Measurements from ENCODE around the gene LARP4B. TPM values are rescaled to one million over a fixed set of nuclear protein-coding genes. Genes with fewer than 3 reads are reported as not detected.

The LARP4B gene
- total RNA-seq, 1 experiment from 2014 or later: 181 TPM

DNA sequence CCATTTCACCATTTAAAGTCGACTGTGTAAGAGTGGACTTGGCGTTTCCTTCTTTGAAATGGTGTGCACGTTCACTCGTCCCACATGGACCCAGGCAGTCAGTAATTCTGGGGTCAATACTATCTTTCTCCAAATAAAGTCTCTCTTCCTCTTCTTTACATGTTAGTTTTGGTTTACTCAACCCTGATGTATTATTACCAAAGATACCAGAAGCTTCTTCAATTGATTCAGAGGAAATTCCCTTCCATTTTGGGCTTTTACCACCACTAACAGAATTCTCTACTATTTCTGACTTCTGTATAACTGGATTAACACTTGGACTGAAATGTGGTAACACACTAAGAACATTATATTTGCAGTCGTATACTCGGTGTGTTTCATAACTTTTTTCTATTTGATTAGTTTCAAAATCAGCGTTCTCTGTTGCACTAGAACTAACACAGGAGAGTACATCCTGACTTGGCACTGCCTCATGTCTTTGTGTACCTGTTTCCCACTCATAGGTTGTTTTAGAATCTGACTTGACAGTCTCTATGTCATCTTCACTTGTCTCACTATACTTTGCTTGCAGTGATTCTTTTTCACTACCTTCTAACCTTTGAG, 60.8 kb downstream of the LARP4B start:
- no peak for DNase-seq
- Mint-ChIP-seq H3K4me3 (ENCODE audit: low read depth, unreplicated experiment) (no peak overlapping the region), H3K4me1 (ENCODE audit: low read depth, unreplicated experiment) (peaks cover 30% of the 10 kb centered on the region), H3K36me3 (ENCODE audit: insufficient read depth, unreplicated experiment) (peaks cover 64% of the 10 kb centered on the region), H3K27me3 (ENCODE audit: unreplicated experiment) (no peaks in the 10 kb centered on the region), H3K27ac (ENCODE audit: unreplicated experiment) (peak overlapping the region; percentile 46), H3K9me3 (ENCODE audit: low read depth, unreplicated experiment) (no peaks in the 10 kb centered on the region)
- CTCF ChIA-PET: no interaction called here
- intact Hi-C loops (cut with micrococcal nuclease; ENCODE audit: unreplicated experiment): no loop called here
- TF ChIP-seq, protein P1, sequence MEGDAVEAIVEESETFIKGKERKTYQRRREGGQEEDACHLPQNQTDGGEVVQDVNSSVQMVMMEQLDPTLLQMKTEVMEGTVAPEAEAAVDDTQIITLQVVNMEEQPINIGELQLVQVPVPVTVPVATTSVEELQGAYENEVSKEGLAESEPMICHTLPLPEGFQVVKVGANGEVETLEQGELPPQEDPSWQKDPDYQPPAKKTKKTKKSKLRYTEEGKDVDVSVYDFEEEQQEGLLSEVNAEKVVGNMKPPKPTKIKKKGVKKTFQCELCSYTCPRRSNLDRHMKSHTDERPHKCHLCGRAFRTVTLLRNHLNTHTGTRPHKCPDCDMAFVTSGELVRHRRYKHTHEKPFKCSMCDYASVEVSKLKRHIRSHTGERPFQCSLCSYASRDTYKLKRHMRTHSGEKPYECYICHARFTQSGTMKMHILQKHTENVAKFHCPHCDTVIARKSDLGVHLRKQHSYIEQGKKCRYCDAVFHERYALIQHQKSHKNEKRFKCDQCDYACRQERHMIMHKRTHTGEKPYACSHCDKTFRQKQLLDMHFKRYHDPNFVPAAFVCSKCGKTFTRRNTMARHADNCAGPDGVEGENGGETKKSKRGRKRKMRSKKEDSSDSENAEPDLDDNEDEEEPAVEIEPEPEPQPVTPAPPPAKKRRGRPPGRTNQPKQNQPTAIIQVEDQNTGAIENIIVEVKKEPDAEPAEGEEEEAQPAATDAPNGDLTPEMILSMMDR (IDR thresholded peaks at IDR 0.05; ENCODE audit: unreplicated experiment): no peak
- BruUV-seq (replicated peaks): no TSS peak

GRCh38 chr10:869171-869570, 62.3 kb downstream of the LARP4B start:
- Mint-ChIP-seq H3K27ac (ENCODE audit: unreplicated experiment) (peak overlapping the region; percentile 41), H3K27me3 (ENCODE audit: unreplicated experiment) (no peaks in the 10 kb centered on the region), H3K4me1 (ENCODE audit: low read depth, unreplicated experiment) (peaks cover 23% of the 10 kb centered on the region), H3K9me3 (ENCODE audit: low read depth, unreplicated experiment) (no peaks in the 10 kb centered on the region), H3K36me3 (ENCODE audit: insufficient read depth, unreplicated experiment) (peaks cover 73% of the 10 kb centered on the region), H3K4me3 (ENCODE audit: low read depth, unreplicated experiment) (no peak overlapping the region)
- intact Hi-C loops (cut with micrococcal nuclease; ENCODE audit: unreplicated experiment): no loop called here
- CTCF ChIA-PET: no interaction called here
- no TSS peak for BruUV-seq (replicated peaks)
- no peak for DNase-seq
- TF ChIP-seq, protein P1 (IDR thresholded peaks at IDR 0.05; ENCODE audit: unreplicated experiment): no peak

DNA sequence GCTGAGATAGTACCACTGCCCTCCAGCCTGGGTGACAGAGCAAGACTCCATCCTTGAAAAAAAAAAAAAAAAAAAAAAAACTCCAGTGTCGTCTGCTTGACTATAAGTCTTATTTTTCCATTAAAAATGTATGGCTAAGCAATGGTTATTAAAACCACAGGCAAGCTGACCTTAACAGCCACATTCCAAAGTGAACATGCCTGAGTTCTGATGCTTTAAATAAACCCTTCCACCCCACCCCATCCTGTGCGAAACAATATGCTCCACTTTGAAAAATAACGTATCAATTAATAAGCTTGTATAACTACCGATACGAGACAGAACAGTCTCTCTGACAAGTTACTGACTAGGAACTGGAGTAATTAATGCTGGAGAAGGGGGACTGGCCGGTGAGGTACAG, 63.7 kb downstream of the LARP4B start:
- CTCF ChIA-PET: no interaction called here
- TF ChIP-seq, protein P1 (IDR thresholded peaks at IDR 0.05; ENCODE audit: unreplicated experiment): no peak
- intact Hi-C loops (cut with micrococcal nuclease; ENCODE audit: unreplicated experiment): no loop called here
- no peak overlapping the region for H3K4me3 Mint-ChIP-seq (ENCODE audit: low read depth, unreplicated experiment)
- BruUV-seq (replicated peaks): no TSS peak
- no peak overlapping the region for H3K27ac Mint-ChIP-seq (ENCODE audit: unreplicated experiment)
- no peaks in the 10 kb centered on the region for H3K27me3 Mint-ChIP-seq (ENCODE audit: unreplicated experiment)
- DNase-seq: no peak
- peaks cover 23% of the 10 kb centered on the region for H3K4me1 Mint-ChIP-seq (ENCODE audit: low read depth, unreplicated experiment)
- no peaks in the 10 kb centered on the region for H3K9me3 Mint-ChIP-seq (ENCODE audit: low read depth, unreplicated experiment)
- peaks cover 80% of the 10 kb centered on the region for H3K36me3 Mint-ChIP-seq (ENCODE audit: insufficient read depth, unreplicated experiment)

GRCh38 chr10:866577-866941, 64.9 kb downstream of the LARP4B start:
- H3K27me3 Mint-ChIP-seq (ENCODE audit: unreplicated experiment): no peaks in the 10 kb centered on the region
- H3K4me1 Mint-ChIP-seq (ENCODE audit: low read depth, unreplicated experiment): peaks cover 20% of the 10 kb centered on the region
- BruUV-seq (replicated peaks): no TSS peak
- CTCF ChIA-PET: no interaction called here
- intact Hi-C loops (cut with micrococcal nuclease; ENCODE audit: unreplicated experiment): no loop called here
- no peak for DNase-seq
- H3K36me3 Mint-ChIP-seq (ENCODE audit: insufficient read depth, unreplicated experiment): peaks cover 80% of the 10 kb centered on the region
- no peak overlapping the region for H3K4me3 Mint-ChIP-seq (ENCODE audit: low read depth, unreplicated experiment)
- H3K9me3 Mint-ChIP-seq (ENCODE audit: low read depth, unreplicated experiment): no peaks in the 10 kb centered on the region
- no peak overlapping the region for H3K27ac Mint-ChIP-seq (ENCODE audit: unreplicated experiment)
- TF ChIP-seq, protein P1 (IDR thresholded peaks at IDR 0.05; ENCODE audit: unreplicated experiment): no peak

Measured in Calu3 (cell line).